HEK293 (cell line): ENCODE data around the gene NHS.

Source experiments
- BCL11A ChIP-seq: fragments of 450-650 bp; formaldehyde crosslinking; IDR thresholded peaks from 2 replicates; pipeline ENCODE4 v1.5.1; 2016; ENCODE audit warnings: low read depth, missing biosample characterization, missing genetic modification characterization
- CTCF ChIP-seq: fragments of 450-650 bp; formaldehyde crosslinking; IDR thresholded peaks from 2 replicates; pipeline ENCODE4 v1.5.1; 2016; ENCODE audit warnings: missing biosample characterization, missing genetic modification characterization
- GLIS2 ChIP-seq: fragments of 450-650 bp; formaldehyde crosslinking; IDR thresholded peaks from 2 replicates; pipeline ENCODE4 v1.5.1; 2016; ENCODE audit warnings: missing biosample characterization, missing genetic modification characterization
- HOXD13 ChIP-seq: sonication (generic); formaldehyde crosslinking; IDR thresholded peaks from 2 replicates; pipeline ENCODE4 v1.8.0; 2022; ENCODE audit warnings: missing genetic modification reagents, borderline replicate concordance
- ZBTB8A ChIP-seq: fragments of 450-650 bp; formaldehyde crosslinking; IDR thresholded peaks from 2 replicates; pipeline ENCODE4 v1.5.1; 2016; ENCODE audit warnings: missing biosample characterization, missing genetic modification characterization
- ZNF114 ChIP-seq: fragments of 450-650 bp; formaldehyde crosslinking; IDR thresholded peaks from 2 replicates; pipeline ENCODE4 v1.5.0; 2017; ENCODE audit warnings: missing biosample characterization, missing genetic modification characterization
- ZNF280D ChIP-seq: fragments of 450-650 bp; formaldehyde crosslinking; IDR thresholded peaks from 2 replicates; pipeline ENCODE4 v1.5.1; 2016; ENCODE audit warnings: missing biosample characterization, missing genetic modification characterization
- ZNF530 ChIP-seq: fragments of 450-650 bp; formaldehyde crosslinking; IDR thresholded peaks from 2 replicates; pipeline ENCODE4 v1.5.1; 2016; ENCODE audit warnings: low read depth, missing biosample characterization, missing genetic modification characterization
- ZNF558 ChIP-seq: fragments of 450-650 bp; formaldehyde crosslinking; IDR thresholded peaks from 2 replicates; pipeline ENCODE4 v1.5.1; 2016; ENCODE audit warnings: missing biosample characterization, missing genetic modification characterization
- ZNF629 ChIP-seq: fragments of 450-650 bp; formaldehyde crosslinking; IDR thresholded peaks from 2 replicates; pipeline ENCODE4 v1.5.1; 2017; ENCODE audit warnings: missing biosample characterization, missing genetic modification characterization
- ZSCAN16 ChIP-seq: fragments of 450-650 bp; formaldehyde crosslinking; IDR thresholded peaks from 2 replicates; pipeline ENCODE4 v1.5.1; 2016; ENCODE audit warnings: missing biosample characterization, missing genetic modification characterization
- ZXDB ChIP-seq: fragments of 450-650 bp; formaldehyde crosslinking; IDR thresholded peaks from 2 replicates; pipeline ENCODE4 v1.5.1; 2016; ENCODE audit warnings: missing biosample characterization, missing genetic modification characterization
- TF ChIP-seq, protein P1 (sequence below): fragments of 450-650 bp; formaldehyde crosslinking; IDR thresholded peaks from 2 replicates; pipeline ENCODE4 v1.5.1; 2016; ENCODE audit warnings: missing biosample characterization, missing genetic modification characterization

- no peak for TF ChIP-seq CTCF (tag by site-specific recombination)
- no peak for TF ChIP-seq ZBTB8A (tag by site-specific recombination)
- TF ChIP-seq ZSCAN16 (tag by site-specific recombination) = no peak
- TF ChIP-seq ZNF629 (tag by site-specific recombination) = no peak
- TF ChIP-seq, protein P1, sequence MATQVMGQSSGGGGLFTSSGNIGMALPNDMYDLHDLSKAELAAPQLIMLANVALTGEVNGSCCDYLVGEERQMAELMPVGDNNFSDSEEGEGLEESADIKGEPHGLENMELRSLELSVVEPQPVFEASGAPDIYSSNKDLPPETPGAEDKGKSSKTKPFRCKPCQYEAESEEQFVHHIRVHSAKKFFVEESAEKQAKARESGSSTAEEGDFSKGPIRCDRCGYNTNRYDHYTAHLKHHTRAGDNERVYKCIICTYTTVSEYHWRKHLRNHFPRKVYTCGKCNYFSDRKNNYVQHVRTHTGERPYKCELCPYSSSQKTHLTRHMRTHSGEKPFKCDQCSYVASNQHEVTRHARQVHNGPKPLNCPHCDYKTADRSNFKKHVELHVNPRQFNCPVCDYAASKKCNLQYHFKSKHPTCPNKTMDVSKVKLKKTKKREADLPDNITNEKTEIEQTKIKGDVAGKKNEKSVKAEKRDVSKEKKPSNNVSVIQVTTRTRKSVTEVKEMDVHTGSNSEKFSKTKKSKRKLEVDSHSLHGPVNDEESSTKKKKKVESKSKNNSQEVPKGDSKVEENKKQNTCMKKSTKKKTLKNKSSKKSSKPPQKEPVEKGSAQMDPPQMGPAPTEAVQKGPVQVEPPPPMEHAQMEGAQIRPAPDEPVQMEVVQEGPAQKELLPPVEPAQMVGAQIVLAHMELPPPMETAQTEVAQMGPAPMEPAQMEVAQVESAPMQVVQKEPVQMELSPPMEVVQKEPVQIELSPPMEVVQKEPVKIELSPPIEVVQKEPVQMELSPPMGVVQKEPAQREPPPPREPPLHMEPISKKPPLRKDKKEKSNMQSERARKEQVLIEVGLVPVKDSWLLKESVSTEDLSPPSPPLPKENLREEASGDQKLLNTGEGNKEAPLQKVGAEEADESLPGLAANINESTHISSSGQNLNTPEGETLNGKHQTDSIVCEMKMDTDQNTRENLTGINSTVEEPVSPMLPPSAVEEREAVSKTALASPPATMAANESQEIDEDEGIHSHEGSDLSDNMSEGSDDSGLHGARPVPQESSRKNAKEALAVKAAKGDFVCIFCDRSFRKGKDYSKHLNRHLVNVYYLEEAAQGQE (tag by site-specific recombination) = no peak
- TF ChIP-seq HOXD13 (CRISPR knock-in tag) = no peak
- no peak for TF ChIP-seq GLIS2 (tag by site-specific recombination)
- TF ChIP-seq ZNF280D (tag by site-specific recombination) = no peak
- no peak for TF ChIP-seq ZXDB (tag by site-specific recombination)
- TF ChIP-seq ZNF558 (tag by site-specific recombination) = no peak
- TF ChIP-seq ZNF530 (tag by site-specific recombination) = no peak
- TF ChIP-seq BCL11A = no peak
- TF ChIP-seq ZNF114 = no peak
Observed at GRCh38 chrX:17417372-17417771, 42.4 kb downstream of the NHS start.
